ENCODE measurements around the gene GPRC6A.
"Not testable (repeated sequence)": the region's sequence is repeated elsewhere in the genome, so short reads cannot be mapped to it uniquely, and the experiment has no call there.

Gene GPRC6A

GRCh38 chr6:116827561-116828240, 1.2 kb downstream of the GPRC6A start:
- no peak for TF ChIP-seq CTCF (IDR thresholded peaks at IDR 0.05)
- DNase-seq (ENCODE audit: low spot score), result no peak
- Histone ChIP-seq H3K4me3 (no peak overlapping the region), H3K27ac (no peak overlapping the region)

GRCh38 chr6:116816336-116816735, 12.5 kb downstream of the GPRC6A start:
- not testable (repeated sequence) for H3K27ac ChIP-seq; DNase-seq (ENCODE audit: low spot score); H3K4me3 ChIP-seq

- Histone ChIP-seq H3K27ac (no peak overlapping the region), H3K4me3 (no peak overlapping the region)
- TF ChIP-seq CTCF (IDR thresholded peaks at IDR 0.05), result no peak
Measured at GRCh38 chr6:116812051-116812650, 16.7 kb downstream of the GPRC6A start.

GRCh38 chr6:116801971-116802370, 26.9 kb downstream of the GPRC6A start:
- no peak overlapping the region for H3K27ac ChIP-seq
- no peak for TF ChIP-seq CTCF (IDR thresholded peaks at IDR 0.05)
- no peak overlapping the region for H3K4me3 ChIP-seq
- DNase-seq (ENCODE audit: low spot score), result no peak

More at GRCh38 chr6:116812051-116812650, 16.7 kb downstream of the GPRC6A start:
- no peak for DNase-seq (ENCODE audit: low spot score)

GRCh38 chr6:116799945-116800344, 28.9 kb downstream of the GPRC6A start:
- H3K27ac ChIP-seq, result no peak overlapping the region
- no peak overlapping the region for H3K4me3 ChIP-seq
- DNase-seq (ENCODE audit: low spot score), result no peak
- no peak for TF ChIP-seq CTCF (IDR thresholded peaks at IDR 0.05)

- Histone ChIP-seq H3K27ac (no peak overlapping the region), H3K4me3 (no peak overlapping the region)
- TF ChIP-seq CTCF (IDR thresholded peaks at IDR 0.05), result no peak
- DNase-seq (ENCODE audit: low spot score), result no peak
Measured at GRCh38 chr6:116797585-116797984, 31.3 kb downstream of the GPRC6A start.

- no peak overlapping the region for H3K4me3 ChIP-seq
- no peak for TF ChIP-seq CTCF (IDR thresholded peaks at IDR 0.05)
- no peak overlapping the region for H3K27ac ChIP-seq
- no peak for DNase-seq (ENCODE audit: low spot score)
Measured at GRCh38 chr6:116793224-116793623, 35.7 kb downstream of the GPRC6A start.

Measured in coronary artery (tissue), 2 donors.